Measurements from ENCODE around the gene NUP205. TPM values are rescaled to one million over a fixed set of nuclear protein-coding genes. Genes with fewer than 3 reads are reported as not detected.
"Not testable (repeated sequence)": the region's sequence is repeated elsewhere in the genome, so short reads cannot be mapped to it uniquely, and the experiment has no call there.

NUP205 gene
- total RNA-seq, 2 donors from 2014 or later = 80.9 to 116 TPM

- ATAC-seq (replicated peaks) = no peak
- Mint-ChIP-seq H3K36me3 (ENCODE audit: low read depth) (peaks cover 95% of the 10 kb centered on the region), H3K9me3 (no peaks in the 10 kb centered on the region), H3K4me3 (no peak overlapping the region), H3K27ac (peak overlapping the region; percentile 14), H3K27me3 (no peaks in the 10 kb centered on the region), H3K4me1 (no peaks in the 10 kb centered on the region)
Observed at GRCh38 chr7:135634191-135634878, 76.6 kb downstream of the NUP205 start.

- H3K27ac Mint-ChIP-seq; ATAC-seq (replicated peaks); H3K27me3 Mint-ChIP-seq; H3K4me1 Mint-ChIP-seq; H3K9me3 Mint-ChIP-seq; H3K4me3 Mint-ChIP-seq: not testable (repeated sequence)
- H3K36me3 Mint-ChIP-seq (ENCODE audit: low read depth) = peaks cover 91% of the 10 kb centered on the region
Observed at GRCh38 chr7:135639690-135640089, 82.0 kb downstream of the NUP205 start.

- H3K27me3 Mint-ChIP-seq = no peaks in the 10 kb centered on the region
- ATAC-seq (replicated peaks) = no peak
- no peaks in the 10 kb centered on the region for H3K9me3 Mint-ChIP-seq
- peak overlapping the region; percentile 66 for H3K27ac Mint-ChIP-seq
- H3K36me3 Mint-ChIP-seq (ENCODE audit: low read depth) = peaks cover 94% of the 10 kb centered on the region
- H3K4me3 Mint-ChIP-seq = no peak overlapping the region
- H3K4me1 Mint-ChIP-seq = no peaks in the 10 kb centered on the region
Observed at GRCh38 chr7:135644154-135644553, 86.4 kb downstream of the NUP205 start.

- Mint-ChIP-seq H3K27me3 (no peaks in the 10 kb centered on the region), H3K4me1 (no peaks in the 10 kb centered on the region), H3K27ac (peak overlapping the region; percentile 66), H3K9me3 (no peaks in the 10 kb centered on the region), H3K36me3 (ENCODE audit: low read depth) (peaks cover 91% of the 10 kb centered on the region), H3K4me3 (no peak overlapping the region)
- no peak for ATAC-seq (replicated peaks)
Observed at GRCh38 chr7:135644729-135645128, 87.0 kb downstream of the NUP205 start.

- H3K4me1 Mint-ChIP-seq = no peaks in the 10 kb centered on the region
- H3K36me3 Mint-ChIP-seq (ENCODE audit: low read depth) = peaks cover 90% of the 10 kb centered on the region
Observed at GRCh38 chr7:135645296-135645904, 87.7 kb downstream of the NUP205 start.

GRCh38 chr7:135647755-135648154, 90.0 kb downstream of the NUP205 start:
- no peak for ATAC-seq (replicated peaks)
- H3K9me3 Mint-ChIP-seq = no peaks in the 10 kb centered on the region
- H3K4me3 Mint-ChIP-seq = no peak overlapping the region
- H3K4me1 Mint-ChIP-seq = no peaks in the 10 kb centered on the region
- no peak overlapping the region for H3K27ac Mint-ChIP-seq
- H3K27me3 Mint-ChIP-seq = no peaks in the 10 kb centered on the region
- H3K36me3 Mint-ChIP-seq (ENCODE audit: low read depth) = peaks cover 67% of the 10 kb centered on the region

More at GRCh38 chr7:135645296-135645904, 87.7 kb downstream of the NUP205 start:
- H3K4me3 Mint-ChIP-seq = no peak overlapping the region
- H3K9me3 Mint-ChIP-seq = no peaks in the 10 kb centered on the region
- ATAC-seq (replicated peaks) = no peak
- H3K27me3 Mint-ChIP-seq = no peaks in the 10 kb centered on the region
- peak overlapping the region; percentile 9 for H3K27ac Mint-ChIP-seq

- H3K4me1 Mint-ChIP-seq = no peaks in the 10 kb centered on the region
- H3K27me3 Mint-ChIP-seq = no peaks in the 10 kb centered on the region
- no peak for ATAC-seq (replicated peaks)
- no peak overlapping the region for H3K4me3 Mint-ChIP-seq
- H3K27ac Mint-ChIP-seq = no peak overlapping the region
- no peaks in the 10 kb centered on the region for H3K9me3 Mint-ChIP-seq
- peaks cover 65% of the 10 kb centered on the region for H3K36me3 Mint-ChIP-seq (ENCODE audit: low read depth)
Observed at GRCh38 chr7:135648235-135648634, 90.5 kb downstream of the NUP205 start.

- Mint-ChIP-seq H3K4me1 (no peaks in the 10 kb centered on the region), H3K4me3 (no peak overlapping the region), H3K9me3 (no peaks in the 10 kb centered on the region), H3K27me3 (no peaks in the 10 kb centered on the region), H3K27ac (no peak overlapping the region), H3K36me3 (ENCODE audit: low read depth) (peaks cover 39% of the 10 kb centered on the region)
- no peak for ATAC-seq (replicated peaks)
Observed at GRCh38 chr7:135650831-135651573, 93.3 kb downstream of the NUP205 start.

- no peak for ATAC-seq (replicated peaks)
- peaks cover 15% of the 10 kb centered on the region for H3K36me3 Mint-ChIP-seq (ENCODE audit: low read depth)
- no peaks in the 10 kb centered on the region for H3K9me3 Mint-ChIP-seq
- H3K27me3 Mint-ChIP-seq = no peaks in the 10 kb centered on the region
- no peak overlapping the region for H3K4me3 Mint-ChIP-seq
- H3K27ac Mint-ChIP-seq = no peak overlapping the region
- no peaks in the 10 kb centered on the region for H3K4me1 Mint-ChIP-seq
Observed at GRCh38 chr7:135653340-135654080, 95.8 kb downstream of the NUP205 start.

- ATAC-seq (replicated peaks) = no peak
Observed at GRCh38 chr7:135658564-135658963, 100.8 kb downstream of the NUP205 start.

GRCh38 chr7:135659159-135659846, 101.6 kb downstream of the NUP205 start:
- Mint-ChIP-seq H3K27me3 (no peaks in the 10 kb centered on the region), H3K4me3 (no peak overlapping the region), H3K4me1 (peaks cover 12% of the 10 kb centered on the region), H3K27ac (no peak overlapping the region), H3K36me3 (ENCODE audit: low read depth) (peaks cover 4% of the 10 kb centered on the region), H3K9me3 (no peaks in the 10 kb centered on the region)
- no peak for ATAC-seq (replicated peaks)

More at GRCh38 chr7:135658564-135658963, 100.8 kb downstream of the NUP205 start:
- H3K27ac Mint-ChIP-seq = no peak overlapping the region
- H3K4me3 Mint-ChIP-seq = no peak overlapping the region
- H3K9me3 Mint-ChIP-seq = no peaks in the 10 kb centered on the region
- peaks cover 4% of the 10 kb centered on the region for H3K36me3 Mint-ChIP-seq (ENCODE audit: low read depth)
- H3K27me3 Mint-ChIP-seq = no peaks in the 10 kb centered on the region
- peaks cover 7% of the 10 kb centered on the region for H3K4me1 Mint-ChIP-seq

- ATAC-seq (replicated peaks) = no peak
- no peaks in the 10 kb centered on the region for H3K9me3 Mint-ChIP-seq
- peak overlapping the region; percentile 99 for H3K27ac Mint-ChIP-seq
- no peaks in the 10 kb centered on the region for H3K27me3 Mint-ChIP-seq
- H3K36me3 Mint-ChIP-seq (ENCODE audit: low read depth) = peaks cover 9% of the 10 kb centered on the region
- peak overlapping the region; percentile 100 for H3K4me3 Mint-ChIP-seq
- peaks cover 17% of the 10 kb centered on the region for H3K4me1 Mint-ChIP-seq
Observed at GRCh38 chr7:135661311-135662122, 103.8 kb downstream of the NUP205 start.

- Mint-ChIP-seq H3K9me3 (no peaks in the 10 kb centered on the region), H3K27ac (peak overlapping the region; percentile 99), H3K36me3 (ENCODE audit: low read depth) (peaks cover 13% of the 10 kb centered on the region), H3K4me3 (peak overlapping the region; percentile 100), H3K27me3 (no peaks in the 10 kb centered on the region), H3K4me1 (peaks cover 22% of the 10 kb centered on the region)
- no peak for ATAC-seq (replicated peaks)
Observed at GRCh38 chr7:135662123-135662372, 104.3 kb downstream of the NUP205 start.
